ENCODE results near the gene TMEM163. TPM values are rescaled to one million over a fixed set of nuclear protein-coding genes. Genes with fewer than 3 reads are reported as not detected.
"Not testable (repeated sequence)": the region's sequence is repeated elsewhere in the genome, so short reads cannot be mapped to it uniquely, and the experiment has no call there.

Gene TMEM163
- polyA plus RNA-seq, 6 donors from 2014 or later = 0.33 to 1.0 (median 0.47) TPM

GRCh38 chr2:134739236-134739878 is 20.6 kb upstream of the TMEM163 start:
- peak overlapping the region; percentile 61 to 99 (median 96) for H3K27ac Mint-ChIP-seq
- H3K4me3 Mint-ChIP-seq = peak overlapping the region; percentile 30 to 85 (median 63)
- peaks cover 68 to 70% (median 70%) of the 10 kb centered on the region in 3 donors for H3K4me1 Mint-ChIP-seq
- peak; percentile 52 to 54 for ATAC-seq (ENCODE audit: low read depth in 2 of 2)
- H3K36me3 Mint-ChIP-seq = no peaks in the 10 kb centered on the region
- peak; percentile 63 for DNase-seq
- peaks cover 0 to 1% (median 0%) of the 10 kb centered on the region in 7 donors for H3K9me3 Mint-ChIP-seq
- H3K27me3 Mint-ChIP-seq = no peaks in the 10 kb centered on the region

DNA sequence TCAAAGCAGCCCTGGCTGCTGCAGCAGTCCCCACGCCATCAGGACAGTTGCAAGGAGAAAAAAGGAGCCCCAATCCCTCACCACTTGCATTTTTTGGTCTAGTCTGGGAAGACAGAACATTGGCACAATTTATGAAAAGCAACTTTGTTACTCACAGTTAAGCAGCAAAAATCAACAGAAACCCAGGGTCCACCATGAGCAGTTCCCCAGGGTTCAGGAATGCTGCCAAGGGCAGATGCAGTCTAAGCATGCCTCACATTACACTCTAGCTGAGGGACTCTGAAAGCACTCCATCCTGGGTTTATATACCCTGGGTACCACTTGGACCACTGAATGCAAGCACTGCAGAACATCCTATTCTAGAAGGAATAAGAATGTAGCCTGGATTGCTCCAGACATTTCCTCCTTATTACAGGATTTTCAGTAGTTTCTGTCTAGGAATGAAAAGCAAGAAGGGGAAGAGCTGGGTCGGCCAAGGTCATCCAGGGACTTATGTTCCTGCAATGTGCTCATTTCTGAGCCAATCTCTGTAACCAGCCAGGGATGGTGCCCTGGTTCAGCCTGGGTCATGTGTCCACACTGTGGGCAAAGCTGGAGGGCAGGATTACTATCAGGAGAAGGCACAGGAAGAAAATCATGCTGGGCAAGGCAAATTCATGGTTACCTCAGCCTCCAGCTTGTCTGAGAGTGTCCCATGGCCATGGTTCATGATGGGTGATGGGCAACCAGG is 19.5 kb upstream of the TMEM163 start:
- Mint-ChIP-seq H3K4me1 (peaks cover 70 to 75% (median 70%) of the 10 kb centered on the region in 3 donors), H3K9me3 (peaks cover 0 to 1% (median 0%) of the 10 kb centered on the region in 7 donors), H3K27ac (peak overlapping the region; percentile 74 to 99 (median 94)), H3K36me3 (no peaks in the 10 kb centered on the region), H3K27me3 (no peaks in the 10 kb centered on the region), H3K4me3 (peak overlapping the region in 7 of 8 donors; percentile 15 to 85 (median 51))
- DNase-seq (no peak), ATAC-seq (ENCODE audit: low read depth in 2 of 2) (no peak)

DNA sequence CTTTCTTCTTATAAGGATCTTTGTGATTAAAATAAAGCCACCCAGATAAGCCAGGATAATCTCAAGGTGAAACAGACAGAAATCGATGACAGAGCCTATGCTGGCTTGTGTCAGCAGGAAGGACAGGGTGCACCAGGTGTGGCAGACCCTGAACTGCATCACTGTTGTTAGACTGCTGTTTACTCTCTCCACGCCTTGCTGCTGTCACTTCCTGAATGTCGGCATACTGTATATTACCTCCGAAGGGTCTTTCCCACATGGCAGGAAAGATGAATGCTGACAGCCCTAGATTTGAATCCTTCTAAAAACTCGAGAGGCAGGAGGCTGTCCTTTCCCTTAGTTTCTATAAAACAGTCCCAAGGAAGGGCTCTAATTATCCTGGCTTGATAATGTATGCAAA is 18.9 kb upstream of the TMEM163 start:
- Mint-ChIP-seq H3K36me3 (no peaks in the 10 kb centered on the region), H3K9me3 (peaks cover 0 to 1% (median 0%) of the 10 kb centered on the region in 7 donors), H3K27ac (peak overlapping the region; percentile 74 to 99 (median 94)), H3K4me3 (peak overlapping the region in 7 of 8 donors; percentile 39 to 83 (median 51)), H3K27me3 (no peaks in the 10 kb centered on the region), H3K4me1 (peaks cover 70 to 75% (median 70%) of the 10 kb centered on the region in 3 donors)
- ATAC-seq (ENCODE audit: low read depth in 2 of 2) (peak; percentile 29 to 41), DNase-seq (peak; percentile 54)

GRCh38 chr2:134736167-134736880 is 17.5 kb upstream of the TMEM163 start:
- ATAC-seq (ENCODE audit: low read depth in 2 of 2) (peak; percentile 8 to 22), DNase-seq (peak; percentile 55)
- H3K27me3 Mint-ChIP-seq = peaks cover 0 to 4% (median 0%) of the 10 kb centered on the region in 3 donors
- peaks cover 0 to 4% (median 0%) of the 10 kb centered on the region in 7 donors for H3K9me3 Mint-ChIP-seq
- no peaks in the 10 kb centered on the region for H3K36me3 Mint-ChIP-seq
- H3K4me1 Mint-ChIP-seq = peaks cover 68 to 73% (median 70%) of the 10 kb centered on the region in 3 donors
- peak overlapping the region in 7 of 8 donors; percentile 40 to 71 (median 53) for H3K4me3 Mint-ChIP-seq
- H3K27ac Mint-ChIP-seq = peak overlapping the region; percentile 36 to 99 (median 94)

- ATAC-seq (ENCODE audit: low read depth in 2 of 2) (no peak), DNase-seq (no peak)
- peaks cover 16 to 24% (median 20%) of the 10 kb centered on the region in 3 donors for H3K27me3 Mint-ChIP-seq
- peaks cover 0 to 4% (median 0%) of the 10 kb centered on the region in 7 donors for H3K9me3 Mint-ChIP-seq
- no peak overlapping the region for H3K27ac Mint-ChIP-seq
- H3K4me3 Mint-ChIP-seq = no peak overlapping the region
- H3K36me3 Mint-ChIP-seq = no peaks in the 10 kb centered on the region
- peaks cover 0 to 5% (median 4%) of the 10 kb centered on the region in 3 donors for H3K4me1 Mint-ChIP-seq
These were observed 9.4 kb upstream of the TMEM163 start for GRCh38 chr2:134728163-134728562.

- Mint-ChIP-seq H3K27ac (no peak overlapping the region), H3K4me3 (no peak overlapping the region), H3K4me1 (peaks cover 0 to 5% (median 4%) of the 10 kb centered on the region in 3 donors), H3K9me3 (peaks cover 0 to 4% (median 0%) of the 10 kb centered on the region in 7 donors), H3K36me3 (no peaks in the 10 kb centered on the region), H3K27me3 (peaks cover 16 to 28% (median 22%) of the 10 kb centered on the region in 3 donors)
- no peak for DNase-seq
- no peak for ATAC-seq (ENCODE audit: low read depth in 2 of 2)
These were observed 8.6 kb upstream of the TMEM163 start for GRCh38 chr2:134727385-134727784.

DNA sequence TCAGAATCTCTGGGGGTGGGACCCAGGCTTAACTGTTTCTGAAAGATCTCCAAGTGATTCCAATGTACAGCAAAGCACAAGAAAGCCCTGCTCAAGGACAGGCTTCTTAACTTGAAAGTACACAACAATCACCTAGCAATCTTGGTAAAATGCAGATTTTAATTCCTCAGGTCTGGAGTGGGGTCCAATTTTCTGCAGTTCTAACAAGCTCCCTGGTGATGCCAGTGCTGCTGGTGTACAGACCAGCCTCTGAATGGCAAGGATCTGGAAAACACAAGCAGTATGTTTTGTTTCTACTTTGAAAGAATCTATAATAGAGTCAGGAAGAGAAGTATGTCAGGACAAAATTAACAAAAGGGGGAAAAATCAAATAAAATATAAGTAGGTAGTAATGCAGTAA is 7.8 kb upstream of the TMEM163 start:
- Mint-ChIP-seq H3K4me3 (no peak overlapping the region), H3K27me3 (peaks cover 23 to 35% (median 29%) of the 10 kb centered on the region in 3 donors), H3K4me1 (peaks cover 0 to 5% (median 5%) of the 10 kb centered on the region in 3 donors), H3K27ac (no peak overlapping the region), H3K36me3 (no peaks in the 10 kb centered on the region), H3K9me3 (peaks cover 0 to 4% (median 0%) of the 10 kb centered on the region in 7 donors)
- DNase-seq (no peak), ATAC-seq (ENCODE audit: low read depth in 2 of 2) (no peak)

DNA sequence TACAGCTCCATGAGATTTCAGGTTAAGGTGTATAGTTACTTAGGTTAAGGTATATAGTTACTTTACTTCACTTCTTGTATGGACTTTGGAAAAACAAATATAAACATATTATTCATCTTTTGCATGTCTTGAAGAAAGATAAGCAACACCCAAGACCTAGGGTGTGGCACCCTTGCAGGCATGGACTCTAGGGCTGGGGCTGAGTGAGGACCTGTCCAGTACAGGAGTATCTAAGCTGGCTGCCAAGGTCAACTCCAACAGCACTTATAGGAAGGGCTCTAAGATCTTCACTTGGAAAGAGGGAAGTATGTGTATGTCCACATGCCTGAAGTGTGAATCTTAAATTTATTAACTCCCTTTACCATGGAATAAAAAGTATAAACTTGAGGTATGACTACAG is 7.1 kb upstream of the TMEM163 start:
- DNase-seq = no peak
- Mint-ChIP-seq H3K4me1 (peaks cover 0 to 8% (median 5%) of the 10 kb centered on the region in 3 donors), H3K27me3 (peaks cover 31 to 38% (median 33%) of the 10 kb centered on the region in 3 donors), H3K4me3 (no peak overlapping the region), H3K9me3 (peaks cover 0 to 3% (median 0%) of the 10 kb centered on the region in 7 donors), H3K36me3 (no peaks in the 10 kb centered on the region), H3K27ac (no peak overlapping the region)
- no peak for ATAC-seq (ENCODE audit: low read depth in 2 of 2)

DNA sequence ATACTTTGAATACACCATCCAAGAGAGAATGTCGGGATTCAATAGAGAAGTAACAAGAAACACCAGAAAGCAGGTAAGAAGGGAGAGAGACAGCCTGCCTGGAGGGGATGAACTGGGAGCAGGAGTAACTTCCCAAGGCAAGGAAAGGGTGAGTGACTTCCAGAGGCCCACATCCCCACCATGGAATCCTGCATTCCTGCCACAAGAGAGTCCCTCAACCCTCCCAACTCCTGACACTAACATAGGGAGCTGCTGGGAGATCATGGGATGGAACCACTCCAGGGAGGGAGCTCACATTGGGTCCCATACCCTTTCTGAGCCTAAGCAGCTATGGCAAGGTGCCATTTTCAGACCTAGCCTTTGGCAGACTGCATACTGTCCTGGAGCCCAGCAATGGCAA is 5.5 kb upstream of the TMEM163 start:
- H3K27me3 Mint-ChIP-seq = peaks cover 46 to 54% (median 47%) of the 10 kb centered on the region in 3 donors
- H3K4me1 Mint-ChIP-seq = peaks cover 9 to 14% (median 13%) of the 10 kb centered on the region in 3 donors
- no peaks in the 10 kb centered on the region for H3K36me3 Mint-ChIP-seq
- H3K4me3 Mint-ChIP-seq = no peak overlapping the region
- H3K27ac Mint-ChIP-seq = no peak overlapping the region
- ATAC-seq (ENCODE audit: low read depth in 2 of 2) (no peak), DNase-seq (no peak)
- H3K9me3 Mint-ChIP-seq = peaks cover 0 to 2% (median 0%) of the 10 kb centered on the region in 7 donors

- H3K4me3 Mint-ChIP-seq; H3K36me3 Mint-ChIP-seq; DNase-seq; H3K9me3 Mint-ChIP-seq; H3K27ac Mint-ChIP-seq; ATAC-seq (ENCODE audit: low read depth in 2 of 2): not testable (repeated sequence)
- H3K4me1 Mint-ChIP-seq = peaks cover 9 to 15% (median 14%) of the 10 kb centered on the region in 3 donors
- H3K27me3 Mint-ChIP-seq = peaks cover 47 to 55% (median 47%) of the 10 kb centered on the region in 3 donors
These were observed 4.9 kb upstream of the TMEM163 start for GRCh38 chr2:134723742-134724141.

DNA sequence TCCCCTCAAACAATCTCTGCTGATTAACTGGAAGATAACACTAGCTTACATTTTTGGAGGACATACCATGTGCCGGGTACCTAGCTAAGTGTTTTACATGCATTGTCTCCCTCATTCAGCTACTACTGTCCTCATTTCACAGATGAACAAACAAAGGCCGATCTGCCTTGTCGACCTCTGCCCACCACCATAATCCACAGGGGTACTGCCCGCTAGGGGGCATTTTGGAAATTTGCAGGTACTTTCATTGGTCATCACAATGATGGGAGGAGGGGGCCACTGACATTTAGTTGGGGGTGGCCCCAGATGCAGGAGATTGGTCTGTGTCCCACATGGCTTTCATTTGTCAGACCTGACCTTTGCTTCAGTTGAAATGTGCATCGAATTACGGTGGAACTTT is 3.9 kb upstream of the TMEM163 start:
- H3K27me3 Mint-ChIP-seq = peaks cover 44 to 53% (median 44%) of the 10 kb centered on the region in 3 donors
- no peak overlapping the region for H3K4me3 Mint-ChIP-seq
- no peak for DNase-seq
- H3K36me3 Mint-ChIP-seq = no peaks in the 10 kb centered on the region
- H3K27ac Mint-ChIP-seq = no peak overlapping the region
- peaks cover 10 to 21% (median 16%) of the 10 kb centered on the region in 3 donors for H3K4me1 Mint-ChIP-seq
- peaks cover 0 to 2% (median 0%) of the 10 kb centered on the region in 7 donors for H3K9me3 Mint-ChIP-seq
- no peak for ATAC-seq (ENCODE audit: low read depth in 2 of 2)

DNA sequence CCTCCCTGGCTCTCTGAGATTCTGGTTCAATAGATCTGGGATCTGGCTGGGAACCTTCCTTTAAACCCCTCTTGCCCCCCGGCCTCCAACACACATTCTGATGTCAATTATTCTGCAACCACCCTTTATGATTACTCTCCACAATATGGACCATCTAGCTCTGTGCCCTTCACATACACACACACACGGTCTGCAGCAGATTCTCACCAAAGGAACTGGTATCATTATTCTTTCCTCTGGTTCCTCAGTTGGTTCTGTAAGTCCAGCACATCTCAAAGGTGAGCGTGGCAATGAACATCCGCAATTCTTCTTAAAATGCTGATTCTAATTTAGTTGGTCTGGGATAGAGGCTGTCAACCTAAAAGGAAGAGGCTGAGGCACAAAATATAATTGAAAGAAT is 2.8 kb upstream of the TMEM163 start:
- H3K4me1 Mint-ChIP-seq = peaks cover 18 to 28% (median 22%) of the 10 kb centered on the region in 3 donors
- ATAC-seq (ENCODE audit: low read depth in 2 of 2) (no peak), DNase-seq (no peak)
- H3K27me3 Mint-ChIP-seq = peaks cover 48 to 56% (median 53%) of the 10 kb centered on the region in 3 donors
- peaks cover 0 to 2% (median 0%) of the 10 kb centered on the region in 7 donors for H3K9me3 Mint-ChIP-seq
- no peaks in the 10 kb centered on the region for H3K36me3 Mint-ChIP-seq
- peak overlapping the region in 1 of 8 donors; percentile 40 for H3K4me3 Mint-ChIP-seq
- H3K27ac Mint-ChIP-seq = no peak overlapping the region

Measured in naive B cell (primary cell).